ENCODE results near the gene ITSN1.

ITSN1 gene

GRCh38 chr21:33770542-33770941 is 128.2 kb downstream of the ITSN1 start:
- Mint-ChIP-seq H3K27ac (no peak overlapping the region), H3K9me3 (peaks cover 6% of the 10 kb centered on the region), H3K36me3 (ENCODE audit: low read depth) (peaks cover 71% of the 10 kb centered on the region), H3K4me3 (no peak overlapping the region), H3K27me3 (ENCODE audit: low read depth) (peaks cover 3% of the 10 kb centered on the region), H3K4me1 (peaks cover 11% of the 10 kb centered on the region)
- TF ChIP-seq CTCF (IDR thresholded peaks at IDR 0.05; ENCODE audit: unreplicated experiment in 3 of 3), result no peak

GRCh38 chr21:33771976-33772375 is 129.7 kb downstream of the ITSN1 start:
- Mint-ChIP-seq H3K9me3 (peaks cover 6% of the 10 kb centered on the region), H3K4me1 (peaks cover 6% of the 10 kb centered on the region), H3K36me3 (ENCODE audit: low read depth) (peaks cover 73% of the 10 kb centered on the region), H3K27ac (no peak overlapping the region), H3K4me3 (no peak overlapping the region), H3K27me3 (ENCODE audit: low read depth) (peaks cover 3% of the 10 kb centered on the region)
- TF ChIP-seq CTCF (IDR thresholded peaks at IDR 0.05; ENCODE audit: unreplicated experiment in 3 of 3), result no peak

GRCh38 chr21:33774551-33774950 is 132.2 kb downstream of the ITSN1 start:
- Mint-ChIP-seq H3K9me3 (peaks cover 15% of the 10 kb centered on the region), H3K4me1 (no peaks in the 10 kb centered on the region), H3K27me3 (ENCODE audit: low read depth) (peaks cover 3% of the 10 kb centered on the region), H3K4me3 (no peak overlapping the region), H3K27ac (no peak overlapping the region), H3K36me3 (ENCODE audit: low read depth) (peaks cover 78% of the 10 kb centered on the region)
- TF ChIP-seq CTCF (IDR thresholded peaks at IDR 0.05; ENCODE audit: unreplicated experiment in 3 of 3), result no peak

GRCh38 chr21:33775100-33775828 is 133.0 kb downstream of the ITSN1 start:
- Mint-ChIP-seq H3K4me1 (no peaks in the 10 kb centered on the region), H3K27ac (no peak overlapping the region), H3K27me3 (ENCODE audit: low read depth) (peaks cover 3% of the 10 kb centered on the region), H3K4me3 (no peak overlapping the region), H3K36me3 (ENCODE audit: low read depth) (peaks cover 83% of the 10 kb centered on the region), H3K9me3 (peaks cover 15% of the 10 kb centered on the region)
- TF ChIP-seq CTCF (IDR thresholded peaks at IDR 0.05; ENCODE audit: unreplicated experiment in 3 of 3), result no peak

GRCh38 chr21:33780631-33781030 is 138.3 kb downstream of the ITSN1 start:
- peaks cover 8% of the 10 kb centered on the region for H3K9me3 Mint-ChIP-seq
- H3K4me3 Mint-ChIP-seq, result no peak overlapping the region
- peaks cover 7% of the 10 kb centered on the region for H3K4me1 Mint-ChIP-seq
- peaks cover 72% of the 10 kb centered on the region for H3K36me3 Mint-ChIP-seq (ENCODE audit: low read depth)
- H3K27ac Mint-ChIP-seq, result no peak overlapping the region
- no peak for TF ChIP-seq CTCF (IDR thresholded peaks at IDR 0.05; ENCODE audit: unreplicated experiment in 3 of 3)
- no peaks in the 10 kb centered on the region for H3K27me3 Mint-ChIP-seq (ENCODE audit: low read depth)

- H3K27ac Mint-ChIP-seq, result no peak overlapping the region
- peaks cover 8% of the 10 kb centered on the region for H3K9me3 Mint-ChIP-seq
- H3K36me3 Mint-ChIP-seq (ENCODE audit: low read depth), result peaks cover 67% of the 10 kb centered on the region
- H3K27me3 Mint-ChIP-seq (ENCODE audit: low read depth), result no peaks in the 10 kb centered on the region
- peaks cover 7% of the 10 kb centered on the region for H3K4me1 Mint-ChIP-seq
- no peak for TF ChIP-seq CTCF (IDR thresholded peaks at IDR 0.05; ENCODE audit: unreplicated experiment in 3 of 3)
- H3K4me3 Mint-ChIP-seq, result no peak overlapping the region
Measured at GRCh38 chr21:33781121-33781520, 138.8 kb downstream of the ITSN1 start.
